HEK293 (cell line): ENCODE results near the gene LRRC74A.

Experiments
- CTCF ChIA-PET: fragments of 350-600 bp; formaldehyde crosslinking; extraction: SDS; loops from one replicate; lab custom pipeline; 2021; ENCODE audit warnings: antibody characterized with exemption; lab: Yijun Ruan, JAX
- POLR2A ChIA-PET: fragments of 300-600 bp; formaldehyde crosslinking; extraction: SDS; loops from one replicate; lab custom pipeline; 2020; ENCODE audit warnings: antibody characterized with exemption, inconsistent platforms; lab: Yijun Ruan, JAX
- H3K27ac ChIP-seq: fragments of 200-500 bp; sonication (Bioruptor generic); 2 replicates; pipeline ENCODE4 v1.5.1; 2014; ENCODE audit warnings: low read depth, low read length, control low read depth, inconsistent platforms; ENCODE audit errors: extremely low read depth
- H3K36me3 ChIP-seq, 2 experiments: fragments of 200-500 bp in 1 of 2; sonication (Bioruptor generic) in 1 of 2; 1 replicate in 1 of 2; 2 replicates in 1 of 2; pipeline ENCODE4 v1.5.1; 2014 to 2017; ENCODE audit warnings: inconsistent platforms in 2 of 2, low read length in 2 of 2; ENCODE audit not compliant: control insufficient read depth in 2 of 2, insufficient read depth in 1 of 2
- H3K4me1 ChIP-seq: fragments of 200-500 bp; sonication (Bioruptor generic); 2 replicates; pipeline ENCODE4 v1.5.1; 2014; ENCODE audit warnings: mild to moderate bottlenecking, low read length, inconsistent platforms; ENCODE audit not compliant: control insufficient read depth, insufficient read depth
- H3K4me3 ChIP-seq: 2 replicates; pipeline ENCODE4 v1.5.1; 2011; ENCODE audit warnings: low read depth, mild to moderate bottlenecking, control low read depth, low read length, moderate library complexity
- H3K9me3 ChIP-seq: fragments of 200-500 bp; sonication (Bioruptor generic); 2 replicates; pipeline ENCODE4 v1.5.1; 2014; ENCODE audit warnings: low read depth, low read length, inconsistent platforms; ENCODE audit not compliant: control insufficient read depth, insufficient read depth
- CTCF ChIP-seq: fragments of 450-650 bp; formaldehyde crosslinking; IDR thresholded peaks from 2 replicates; pipeline ENCODE4 v1.5.1; 2016; ENCODE audit warnings: missing biosample characterization, missing genetic modification characterization
- GFI1B ChIP-seq: fragments of 450-650 bp; formaldehyde crosslinking; IDR thresholded peaks from 2 replicates; pipeline ENCODE4 v1.5.1; 2016; ENCODE audit warnings: missing biosample characterization, missing genetic modification characterization
- PRDM10 ChIP-seq: fragments of 450-650 bp; formaldehyde crosslinking; IDR thresholded peaks from 2 replicates; pipeline ENCODE4 v1.5.1; 2016; ENCODE audit warnings: missing biosample characterization, missing genetic modification characterization
- SP2 ChIP-seq: fragments of 450-650 bp; formaldehyde crosslinking; IDR thresholded peaks from 2 replicates; pipeline ENCODE4 v1.5.1; 2016; ENCODE audit warnings: missing biosample characterization, missing genetic modification characterization
- YY2 ChIP-seq: fragments of 450-650 bp; formaldehyde crosslinking; IDR thresholded peaks from 2 replicates; pipeline ENCODE4 v1.5.1; 2016; ENCODE audit warnings: missing biosample characterization, missing genetic modification characterization
- ZBTB1 ChIP-seq: fragments of 450-650 bp; formaldehyde crosslinking; IDR thresholded peaks from 2 replicates; pipeline ENCODE4 v1.5.1; 2016; ENCODE audit warnings: missing biosample characterization, missing genetic modification characterization
- ZBTB17 ChIP-seq: fragments of 450-650 bp; formaldehyde crosslinking; IDR thresholded peaks from 2 replicates; pipeline ENCODE4 v1.5.1; 2016; ENCODE audit warnings: missing biosample characterization, missing genetic modification characterization
- ZIC2 ChIP-seq: fragments of 450-650 bp; formaldehyde crosslinking; IDR thresholded peaks from 2 replicates; pipeline ENCODE4 v1.5.1; 2016; ENCODE audit warnings: missing biosample characterization, missing genetic modification characterization
- ZNF138 ChIP-seq: fragments of 450-650 bp; formaldehyde crosslinking; IDR thresholded peaks from 2 replicates; pipeline ENCODE4 v1.5.1; 2016; ENCODE audit warnings: missing biosample characterization, missing genetic modification characterization, borderline replicate concordance
- ZNF354C ChIP-seq: fragments of 450-650 bp; formaldehyde crosslinking; IDR thresholded peaks from 2 replicates; pipeline ENCODE4 v1.5.1; 2016; ENCODE audit warnings: missing biosample characterization, missing genetic modification characterization, low read depth, borderline replicate concordance
- ZNF596 ChIP-seq: fragments of 450-650 bp; IDR thresholded peaks from 2 replicates; pipeline ENCODE4 v1.5.0; 2018; ENCODE audit warnings: missing biosample characterization, mild to moderate bottlenecking, missing genetic modification characterization, moderate library complexity
- ZNF610 ChIP-seq: fragments of 450-650 bp; formaldehyde crosslinking; IDR thresholded peaks from 2 replicates; pipeline ENCODE4 v1.5.1; 2016; ENCODE audit warnings: missing biosample characterization, missing genetic modification characterization, borderline replicate concordance
- ZNF692 ChIP-seq: fragments of 450-650 bp; formaldehyde crosslinking; IDR thresholded peaks from 2 replicates; pipeline ENCODE4 v1.5.1; 2016; ENCODE audit warnings: missing biosample characterization, missing genetic modification characterization
- ZNF776 ChIP-seq: fragments of 450-650 bp; formaldehyde crosslinking; IDR thresholded peaks from 2 replicates; pipeline ENCODE4 v1.5.0; 2017; ENCODE audit warnings: missing biosample characterization, missing genetic modification characterization, borderline replicate concordance

The LRRC74A gene

GRCh38 chr14:76902591-76902990, 76.4 kb downstream of the LRRC74A start:
- peaks cover 15% of the 10 kb centered on the region for H3K4me1 ChIP-seq
- POLR2A ChIA-PET: interaction anchor here (0.7 kb wide), 1 partner anchor 16 kb away, joined by 3 read pairs; no protein-coding TSS in a partner anchor
- TF ChIP-seq PRDM10 (tag by site-specific recombination): 0 out of 2 replicates have a peak, but pooled peaks have one; percentile 19
- no peak for TF ChIP-seq ZBTB1 (tag by site-specific recombination)
- TF ChIP-seq, all 188 proteins: peak for 1
- Histone ChIP-seq H3K9me3 (no peaks in the 10 kb centered on the region), H3K4me3 (no peak overlapping the region), H3K36me3 (no peaks in the 10 kb centered on the region), H3K27ac (no peak overlapping the region)
- CTCF ChIA-PET: interaction anchor here (0.6 to 0.7 kb wide), 2 partner anchors 11 to 15 kb away, joined by 3 to 5 read pairs; no protein-coding TSS in a partner anchor

GRCh38 chr14:76904100-76904739, 78.0 kb downstream of the LRRC74A start:
- Histone ChIP-seq H3K36me3 (no peaks in the 10 kb centered on the region), H3K27ac (peak overlapping the region; percentile 49; the same call in 1 of the 2 replicates), H3K4me1 (peaks cover 15% of the 10 kb centered on the region), H3K4me3 (no peak overlapping the region), H3K9me3 (no peaks in the 10 kb centered on the region)
- ChIA-PET POLR2A (interaction anchor here (0.7 to 1.4 kb wide), 3 partner anchors 58 to 125 kb away, joined by 5 to 8 read pairs (median 6); partner anchors contain the start of gene IRF2BPL), CTCF (interaction anchor here (0.5 to 3.1 kb wide), 9 partner anchors 9 to 247 kb away, joined by 3 to 30 read pairs (median 4); no protein-coding TSS in a partner anchor)
- TF ChIP-seq ZBTB17 (tag by site-specific recombination) (no peak), ZNF776 (tag by site-specific recombination) (no peak), SP2 (no peak), GFI1B (no peak), CTCF (tag by site-specific recombination) (no peak), ZIC2 (tag by site-specific recombination) (no peak), ZNF692 (tag by site-specific recombination) (no peak), ZNF138 (no peak), ZNF354C (tag by site-specific recombination) (no peak), ZNF610 (tag by site-specific recombination) (no peak), ZNF596 (tag by site-specific recombination) (no peak), YY2 (tag by site-specific recombination) (no peak)
